H1 (cell line): ENCODE results near the gene C21orf91. TPM values are rescaled to one million over a fixed set of nuclear protein-coding genes. Genes with fewer than 3 reads are reported as not detected.

ENCODE experiments used
- CTCF ChIA-PET: fragments of 300-600 bp; sonication (Branson Sonifier 250); formaldehyde crosslinking; loops from one replicate; lab custom pipeline; 2021; ENCODE audit not compliant: partially characterized antibody; lab: Charles Lee
- POLR2A ChIA-PET: fragments of 300-600 bp; sonication (Branson Sonifier 250); formaldehyde crosslinking; loops from one replicate; lab custom pipeline; 2021; ENCODE audit warnings: inconsistent platforms; ENCODE audit not compliant: partially characterized antibody; lab: Charles Lee
- DNase-seq, 2 experiments: peaks; one replicate each; pipeline versions ENCODE4 v3.0.0 to v3.0.0-alpha.2; 2010 to 2022; ENCODE audit warnings: low spot score in 2 of 2, low read depth in 1 of 2, mixed read lengths in 1 of 2
- FAIRE-seq: peaks from 2 replicates; lab custom pipeline; 2011; peaks lifted over from hg19 to GRCh38; lab: Jason Lieb, UNC
- H2AFZ ChIP-seq: 2 replicates; pipeline ENCODE4 v1.8.1; 2012; ENCODE audit warnings: low read length, inconsistent platforms
- H2AK5ac ChIP-seq: 2 replicates; pipeline ENCODE4 v1.6.1; 2013; ENCODE audit warnings: low read depth, low read length
- H2BK120ac ChIP-seq: replicated peaks from 2 replicates; pipeline ENCODE3; 2013; ENCODE audit warnings: low read depth, low read length, inconsistent platforms
- H2BK12ac ChIP-seq: 2 replicates; pipeline ENCODE4 v1.6.1; 2013; ENCODE audit warnings: low read depth, low read length
- H2BK15ac ChIP-seq: 2 replicates; pipeline ENCODE4 v1.6.1; 2013; ENCODE audit warnings: low read length
- H2BK20ac ChIP-seq: 2 replicates; pipeline ENCODE4 v1.6.1; 2013; ENCODE audit warnings: low read length
- H2BK5ac ChIP-seq: 2 replicates; pipeline ENCODE4 v1.6.1; 2013; ENCODE audit warnings: low read depth, low read length
- H3K14ac ChIP-seq: 2 replicates; pipeline ENCODE4 v1.6.1; 2013; ENCODE audit warnings: inconsistent platforms; ENCODE audit not compliant: insufficient read length
- H3K18ac ChIP-seq: 2 replicates; pipeline ENCODE4 v1.6.1; 2013; ENCODE audit warnings: low read length; ENCODE audit errors: extremely low read depth
- H3K23ac ChIP-seq: 2 replicates; pipeline ENCODE4 v1.6.1; 2013; ENCODE audit warnings: inconsistent platforms; ENCODE audit not compliant: insufficient read length
- H3K23me2 ChIP-seq: 2 replicates; pipeline ENCODE4 v1.6.1; 2013; ENCODE audit warnings: low read depth, low read length
- H3K27ac ChIP-seq: 2 replicates; pipeline ENCODE4 v1.6.1; 2011; ENCODE audit warnings: low read depth, low read length, inconsistent platforms
- H3K27me3 ChIP-seq, 4 experiments: replicated peaks in 1 of 4; 1 replicate in 1 of 4; 2 replicates in 3 of 4; pipeline versions ENCODE4 v1.6.1 to v1.8.1; 2011 to 2013; ENCODE audit warnings: low read length in 3 of 4, mild to moderate bottlenecking in 3 of 4, inconsistent platforms in 2 of 4, mixed read lengths in 2 of 4, moderate library complexity in 1 of 4; ENCODE audit not compliant: control insufficient read depth in 3 of 4, insufficient read depth in 3 of 4; ENCODE audit errors: extremely low read depth in 1 of 4
- H3K36me3 ChIP-seq, 4 experiments: 2 replicates each; pipeline versions ENCODE4 v1.6.1 to v1.8.1; 2011 to 2013; ENCODE audit warnings: mild to moderate bottlenecking in 4 of 4, low read length in 3 of 4, moderate library complexity in 2 of 4, control low read depth in 1 of 4, inconsistent platforms in 1 of 4; ENCODE audit not compliant: insufficient read depth in 4 of 4, control insufficient read depth in 2 of 4
- H3K4ac ChIP-seq: replicated peaks from 2 replicates; pipeline ENCODE3; 2013; ENCODE audit warnings: low read length, low read depth, mixed read lengths, inconsistent platforms; ENCODE audit not compliant: insufficient read length
- H3K4me1 ChIP-seq, 4 experiments: replicated peaks in 1 of 4; 1 replicate in 1 of 4; 2 replicates in 3 of 4; pipeline versions ENCODE4 v1.6.1 to v1.8.1; 2011 to 2013; ENCODE audit warnings: low read length in 3 of 4, inconsistent platforms in 2 of 4, mixed read lengths in 1 of 4; ENCODE audit not compliant: insufficient read depth in 4 of 4, control insufficient read depth in 3 of 4
- H3K4me2 ChIP-seq, 2 experiments: 2 replicates each; pipeline versions ENCODE4 v1.6.1 to v1.8.1; 2011 to 2013; ENCODE audit warnings: low read depth in 2 of 2, low read length in 2 of 2, control low read depth in 1 of 2, inconsistent platforms in 1 of 2, mild to moderate bottlenecking in 1 of 2; ENCODE audit not compliant: insufficient read depth in 1 of 2
- H3K4me3 ChIP-seq, 4 experiments: fragments of 200-600, 300-600 bp in 1 of 4; sonication (generic), shearing (Covaris generic), sonication (Bioruptor Twin) in 1 of 4; 2 replicates each; pipeline versions ENCODE4 v1.5.1 to v1.8.1; 2011 to 2016; ENCODE audit warnings: low read length in 4 of 4, low read depth in 3 of 4, control low read depth in 2 of 4, inconsistent platforms in 2 of 4, mild to moderate bottlenecking in 2 of 4, mixed read lengths in 1 of 4, moderate library complexity in 1 of 4; ENCODE audit not compliant: insufficient read depth in 2 of 4; ENCODE audit errors: extremely low read depth in 1 of 4
- H3K56ac ChIP-seq: replicated peaks from 2 replicates; pipeline ENCODE3; 2013; ENCODE audit warnings: low read depth, mild to moderate bottlenecking, mixed read lengths, low read length, inconsistent platforms; ENCODE audit not compliant: insufficient read length
- H3K79me1 ChIP-seq: 2 replicates; pipeline ENCODE4 v1.6.1; 2013; ENCODE audit warnings: low read depth, low read length, control low read depth
- H3K79me2 ChIP-seq, 2 experiments: 2 replicates each; pipeline versions ENCODE4 v1.6.1 to v1.8.1; 2012 to 2013; ENCODE audit warnings: low read length in 2 of 2, mild to moderate bottlenecking in 2 of 2, inconsistent platforms in 1 of 2; ENCODE audit not compliant: insufficient read depth in 2 of 2, control insufficient read depth in 1 of 2
- H3K9ac ChIP-seq, 4 experiments: replicated peaks in 1 of 4; 1 replicate in 1 of 4; 2 replicates in 3 of 4; pipeline versions ENCODE4 v1.6.1 to v1.8.1; 2011 to 2013; ENCODE audit warnings: low read depth in 3 of 4, low read length in 3 of 4, control low read depth in 2 of 4, mild to moderate bottlenecking in 2 of 4, moderate library complexity in 2 of 4, inconsistent platforms in 1 of 4; ENCODE audit errors: extremely low read depth in 1 of 4
- H3K9me3 ChIP-seq, 2 experiments: 2 replicates each; pipeline versions ENCODE4 v1.6.1 to v1.8.1; 2012 to 2013; ENCODE audit warnings: mild to moderate bottlenecking in 2 of 2, moderate library complexity in 2 of 2, control low read depth in 1 of 2, inconsistent platforms in 1 of 2, low read depth in 1 of 2, low read length in 1 of 2, mixed read lengths in 1 of 2; ENCODE audit not compliant: insufficient read depth in 2 of 2
- H4K20me1 ChIP-seq, 2 experiments: replicated peaks in 1 of 2; 2 replicates each; pipeline versions ENCODE3 to v1.8.1; 2011 to 2013; ENCODE audit warnings: inconsistent platforms in 2 of 2, low read length in 2 of 2, mild to moderate bottlenecking in 1 of 2; ENCODE audit not compliant: insufficient read depth in 2 of 2, control insufficient read depth in 1 of 2
- H4K5ac ChIP-seq: 2 replicates; pipeline ENCODE4 v1.6.1; 2013; ENCODE audit warnings: low read length, low read depth, mixed read lengths, inconsistent platforms; ENCODE audit not compliant: insufficient read length
- H4K8ac ChIP-seq: 2 replicates; pipeline ENCODE4 v1.8.0; 2013; ENCODE audit warnings: mild to moderate bottlenecking, moderate library complexity, low read length, inconsistent platforms; ENCODE audit not compliant: insufficient read depth; ENCODE audit errors: extremely low read depth
- H4K91ac ChIP-seq: replicated peaks from 2 replicates; pipeline ENCODE3; 2013; ENCODE audit warnings: low read length, mixed read lengths, inconsistent platforms; ENCODE audit not compliant: insufficient read length
- EGR1 ChIP-seq: IDR thresholded peaks from 2 replicates; pipeline ENCODE4 v1.6.1; 2011; ENCODE audit warnings: low read depth, low read length, borderline replicate concordance
- KDM1A ChIP-seq: fragments of 200-600, 300-600 bp; sonication (generic); IDR thresholded peaks from 2 replicates; pipeline ENCODE4 v1.7.1; 2016; ENCODE audit warnings: mild to moderate bottlenecking, low read length, borderline replicate concordance
- POLR2AphosphoS5 ChIP-seq: IDR thresholded peaks from 2 replicates; pipeline ENCODE4 v1.6.1; 2011; ENCODE audit warnings: low read depth, low read length
- RBBP5 ChIP-seq: IDR thresholded peaks from 2 replicates; pipeline ENCODE4 v1.7.1; 2012; ENCODE audit warnings: low read depth, mild to moderate bottlenecking, inconsistent platforms, low read length, moderate library complexity, borderline replicate concordance
- RFX5 ChIP-seq: IDR thresholded peaks from 2 replicates; pipeline ENCODE4 v1.6.1; 2011; ENCODE audit warnings: low read depth, low read length, improper control_type of control experiment, borderline replicate concordance
- ZNF274 ChIP-seq: IDR thresholded peaks from 2 replicates; pipeline ENCODE4 v1.7.0; 2012; ENCODE audit warnings: low read length, borderline replicate concordance; ENCODE audit errors: extremely low read depth
- WGBS, 2 experiments: shearing (Covaris generic) in 1 of 2; methylation state at CpG; one replicate each; pipeline versions ENCODE4 v1.1.6 to v1.1.7; 2013 to 2015; ENCODE audit warnings: low lambda C conversion rate in 2 of 2, mixed read lengths in 2 of 2, inconsistent platforms in 1 of 2, low coverage in 1 of 2, missing lambda C conversion rate in 1 of 2; ENCODE audit not compliant: insufficient replicate concordance in 2 of 2, insufficient coverage in 1 of 2, insufficient read length in 1 of 2; ENCODE audit errors: extremely low coverage in 1 of 2, missing lambda C conversion rate in 1 of 2; 5-methylcytosine and 5-hydroxymethylcytosine counted together
- polyA plus RNA-seq, 7 experiments: library from polyadenylated mRNA; depleted of rRNA in 3 of 7; stranded (reverse) in 5 of 7; unstranded in 2 of 7; fragments of >200 nt in 5 of 7; fragments of 200-250 nt in 2 of 7; gene quantifications; 1 replicate in 5 of 7; 2 replicates in 1 of 7; 4 replicates in 1 of 7; pipeline versions ENCODE4 v1.2.1 to v1.2.3, GENCODE V29; 2011 to 2013; ENCODE audit warnings: missing spikeins in 2 of 7, mixed read lengths in 2 of 7
- total RNA-seq: library from RNA; stranded (reverse); fragmentation: NEBNext Ultra II Directional; extraction: Animal tissue kit (Norgen Biotek cat#: 25700); gene quantifications from 2 replicates; pipeline ENCODE4 v1.2.1, GENCODE V29; 2021
- TF ChIP-seq, protein P1 (sequence below): IDR thresholded peaks from 2 replicates; pipeline ENCODE4 v1.6.1; 2011; ENCODE audit warnings: low read depth, mild to moderate bottlenecking, low read length; ENCODE audit not compliant: insufficient read depth

The C21orf91 gene
- total and polyA plus RNA-seq, 2 of the 8 experiments (the other 6 are each of a cell fraction or from before 2014, with no cell fraction given), result 4.9 to 33.6 TPM

DNA sequence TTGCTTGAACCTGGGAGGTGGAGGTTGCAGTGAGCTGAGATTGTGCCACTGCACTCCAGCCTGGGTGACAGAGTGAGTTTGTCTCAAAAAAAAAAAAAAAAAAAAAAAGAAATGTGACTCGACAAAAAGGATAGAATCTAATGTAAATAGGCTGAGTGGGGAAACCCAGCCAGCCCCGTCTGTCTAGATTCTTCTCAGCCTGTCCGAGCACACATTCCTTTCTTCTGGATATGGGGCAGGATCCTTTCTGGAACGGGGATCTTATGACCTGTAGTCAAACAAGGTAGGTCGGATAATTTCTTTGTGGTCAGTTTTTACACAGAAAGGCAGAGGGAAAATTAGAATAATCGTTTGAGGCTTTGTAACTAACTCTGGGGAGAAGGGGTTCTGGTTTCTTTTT, 74.1 kb downstream of the C21orf91 start:
- DNase-seq (no peak), FAIRE-seq (no peak)
- Histone ChIP-seq H3K79me2 (no peaks in the 10 kb centered on the region), H4K5ac (no peak overlapping the region), H2BK20ac (no peak overlapping the region), H3K23me2 (no peaks in the 10 kb centered on the region), H3K4ac (no peak overlapping the region), H3K4me3 (no peak overlapping the region), H3K9ac (no peak overlapping the region), H4K20me1 (no peaks in the 10 kb centered on the region), H3K9me3 (peaks cover 0 to 11% of the 10 kb centered on the region in 2 experiments; a peak in 2 of 4 replicates), H3K4me1 (no peaks in the 10 kb centered on the region), H3K14ac (no peak overlapping the region), H2BK15ac (no peak overlapping the region), H3K79me1 (no peaks in the 10 kb centered on the region), H3K27ac (no peak overlapping the region), H2BK12ac (no peak overlapping the region), H4K91ac (no peak overlapping the region), H3K27me3 (no peaks in the 10 kb centered on the region), H2BK120ac (no peak overlapping the region), H3K23ac (no peak overlapping the region), H4K8ac (no peak overlapping the region), H3K56ac (no peak overlapping the region), H3K18ac (no peak overlapping the region), H3K4me2 (no peak overlapping the region), H2AFZ (no peak overlapping the region), H2AK5ac (no peak overlapping the region), H2BK5ac (no peak overlapping the region), H3K36me3 (peaks cover 0 to 3% (median 0%) of the 10 kb centered on the region in 4 experiments; a peak in 1 of 8 replicates)
- ChIA-PET POLR2A (no interaction called here), CTCF (no interaction called here)
- TF ChIP-seq RBBP5 (no peak), EGR1 (no peak), KDM1A (no peak), ZNF274 (no peak), POLR2AphosphoS5 (no peak), RFX5 (no peak)
- TF ChIP-seq, protein P1, sequence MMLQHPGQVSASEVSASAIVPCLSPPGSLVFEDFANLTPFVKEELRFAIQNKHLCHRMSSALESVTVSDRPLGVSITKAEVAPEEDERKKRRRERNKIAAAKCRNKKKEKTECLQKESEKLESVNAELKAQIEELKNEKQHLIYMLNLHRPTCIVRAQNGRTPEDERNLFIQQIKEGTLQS, result no peak
- WGBS, 2 experiments, result 89% methylated on average over 6 of the region's 6 CpGs; no CpG with 5 or more reads in 1 of the 2 experiments
